Activated CD4-positive, alpha-beta T cell treated with anti-CD3 and anti-CD28 coated beads, Interleukin-10, Interleukin-2, amounts not matched to agents 100 ng/mL and 50 ng/mL, durations not matched to agents 16 hours and 8 hours (primary cell): ENCODE results near the gene SYCP3.

Source experiments
- DNase-seq: peaks from one replicate; pipeline ENCODE4 v3.0.0-alpha.2; 2020

Gene SYCP3

GRCh38 chr12:101738920-101739665, at the start of gene SYCP3:
TSS of gene SYCP3 (minus strand) at chr12:101739462. CDS start at chr12:101737935, 1,527 bp downstream.
- DNase-seq, result no peak

- no peak for DNase-seq
These were observed 46.4 kb upstream of the SYCP3 start for GRCh38 chr12:101785671-101786070.

GRCh38 chr12:101784376-101784775, 45.1 kb upstream of the SYCP3 start:
- DNase-seq, result no peak

- DNase-seq, result no peak
These were observed 44.6 kb upstream of the SYCP3 start for GRCh38 chr12:101783838-101784237.

- no peak for DNase-seq
These were observed 43.9 kb upstream of the SYCP3 start for GRCh38 chr12:101783150-101783549.

GRCh38 chr12:101782273-101782731, 43.0 kb upstream of the SYCP3 start:
- peak; percentile 73 for DNase-seq

- peak; percentile 64 for DNase-seq
These were observed 42.6 kb upstream of the SYCP3 start for GRCh38 chr12:101781834-101782233.

- no peak for DNase-seq
These were observed 41.3 kb upstream of the SYCP3 start for GRCh38 chr12:101780599-101780998.

- no peak for DNase-seq
These were observed 40.4 kb upstream of the SYCP3 start for GRCh38 chr12:101779626-101780025.

GRCh38 chr12:101779200-101779599, 39.9 kb upstream of the SYCP3 start:
- DNase-seq, result no peak

GRCh38 chr12:101777978-101778377, 38.7 kb upstream of the SYCP3 start:
- no peak for DNase-seq

- DNase-seq, result no peak
These were observed 38.2 kb upstream of the SYCP3 start for GRCh38 chr12:101777485-101777884.

- no peak for DNase-seq
These were observed 36.6 kb upstream of the SYCP3 start for GRCh38 chr12:101775816-101776215.

- DNase-seq, result peak; percentile 80
These were observed 34.4 kb upstream of the SYCP3 start for GRCh38 chr12:101773650-101774162.

- peak; percentile 69 for DNase-seq
These were observed 32.9 kb upstream of the SYCP3 start for GRCh38 chr12:101772012-101772775.

- no peak for DNase-seq
These were observed 30.6 kb upstream of the SYCP3 start for GRCh38 chr12:101769865-101770264.

GRCh38 chr12:101768781-101769180, 29.5 kb upstream of the SYCP3 start:
- DNase-seq, result no peak

- no peak for DNase-seq
These were observed 28.3 kb upstream of the SYCP3 start for GRCh38 chr12:101767537-101767936.

GRCh38 chr12:101764051-101764792, 25.0 kb upstream of the SYCP3 start:
- DNase-seq, result no peak

GRCh38 chr12:101763246-101763931, 24.1 kb upstream of the SYCP3 start:
- no peak for DNase-seq

- DNase-seq, result no peak
These were observed 22.5 kb upstream of the SYCP3 start for GRCh38 chr12:101761781-101762180.

GRCh38 chr12:101761350-101761749, 22.1 kb upstream of the SYCP3 start:
- no peak for DNase-seq
